NCI-H2227 (cell line): Measurements from ENCODE around the gene STK32B.
"Not testable (repeated sequence)": the region's sequence is repeated elsewhere in the genome, so short reads cannot be mapped to it uniquely, and the experiment has no call there.

Experiments used
- DNase-seq: peaks from one replicate; lab custom pipeline; 2025; ENCODE audit not compliant: unreplicated experiment; lab: John Stamatoyannopoulos, UW

The STK32B gene

GRCh38 chr4:5203309-5203992 lies 152.2 kb downstream of the STK32B start:
- no peak for DNase-seq

DNA sequence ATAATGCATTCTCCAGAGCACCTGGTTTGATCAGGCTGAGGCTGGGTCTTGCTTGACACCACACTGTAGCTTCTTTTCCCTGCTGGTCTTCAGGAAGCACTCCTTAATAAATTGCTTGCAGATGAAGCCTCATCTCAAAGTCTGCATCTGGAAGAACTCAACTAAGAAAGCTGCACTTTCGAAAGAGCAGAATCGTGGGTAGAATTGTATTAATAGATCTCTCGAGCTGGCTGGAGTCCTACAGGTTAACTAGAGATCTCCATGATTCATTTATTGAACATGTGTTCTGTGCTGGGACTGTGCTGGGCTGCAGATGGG lies 152.7 kb downstream of the STK32B start:
- no peak for DNase-seq

DNA sequence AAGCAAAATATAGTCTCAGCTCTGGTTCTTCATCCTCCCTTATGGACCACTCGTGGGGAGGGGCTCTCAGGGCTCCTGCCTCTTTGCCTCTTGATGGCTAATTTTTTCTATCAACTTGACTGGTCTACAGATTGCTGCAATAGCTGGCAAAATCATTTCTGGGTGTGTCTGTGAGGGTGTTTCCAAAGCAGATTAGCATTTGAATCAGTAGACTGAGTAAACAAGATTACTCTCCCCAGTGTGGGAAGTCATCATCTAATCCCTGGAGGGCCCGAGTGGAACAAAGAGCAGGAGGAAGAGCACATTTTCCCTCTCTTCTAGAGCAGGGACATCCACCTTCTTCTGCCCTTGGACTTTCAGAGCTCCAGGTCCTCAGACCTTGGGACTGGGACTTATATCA lies 153.5 kb downstream of the STK32B start:
- DNase-seq: no peak

- DNase-seq: peak; percentile 85
These were observed 154.9 kb downstream of the STK32B start for GRCh38 chr4:5206016-5206790.

DNA sequence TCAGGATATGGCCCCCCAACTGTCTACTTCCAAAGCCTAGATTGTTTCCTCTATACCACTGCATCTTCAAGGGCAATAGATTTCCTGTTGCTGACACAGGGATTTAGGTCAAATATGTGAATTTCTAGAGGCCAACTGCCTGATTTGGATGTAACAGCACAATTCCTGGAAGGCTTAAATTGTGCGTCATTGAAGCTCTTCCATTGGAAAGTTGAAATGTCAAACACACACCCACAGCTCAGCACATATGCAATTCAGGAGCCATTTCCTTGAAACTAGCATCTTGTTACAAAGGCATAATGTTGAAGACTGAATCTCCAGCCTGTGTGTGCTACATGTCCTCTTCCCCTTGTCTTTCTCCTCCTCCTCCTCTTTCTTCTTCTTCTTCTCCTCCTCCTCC lies 158.6 kb downstream of the STK32B start:
- DNase-seq: no peak

GRCh38 chr4:5211282-5211839 lies 160.1 kb downstream of the STK32B start:
- no peak for DNase-seq

GRCh38 chr4:5212255-5213013 lies 161.2 kb downstream of the STK32B start:
- DNase-seq: no peak

DNA sequence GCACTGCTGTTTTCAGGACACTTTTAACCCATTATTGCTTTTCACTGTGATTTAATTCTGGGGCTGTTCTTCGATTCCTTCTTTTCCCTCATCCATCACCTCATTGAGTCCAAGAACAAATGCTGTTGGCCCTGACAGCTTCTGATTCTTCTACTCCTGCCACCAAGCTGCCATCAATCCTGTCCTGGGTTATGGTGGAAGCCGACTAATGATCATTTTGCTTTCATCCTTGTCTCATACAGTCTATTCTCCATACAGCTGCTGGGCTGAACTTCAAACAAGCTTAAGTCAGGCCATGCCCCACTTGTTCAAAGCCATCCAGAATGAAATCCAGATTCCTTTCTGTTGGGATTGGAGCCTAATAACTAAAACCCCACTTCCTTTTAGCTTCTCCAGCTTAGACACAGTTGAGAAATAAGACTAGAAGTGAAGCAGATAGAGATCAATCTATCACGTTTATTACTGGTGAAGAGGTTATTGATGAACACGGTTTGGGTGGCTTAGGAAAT lies 161.9 kb downstream of the STK32B start:
- no peak for DNase-seq

DNA sequence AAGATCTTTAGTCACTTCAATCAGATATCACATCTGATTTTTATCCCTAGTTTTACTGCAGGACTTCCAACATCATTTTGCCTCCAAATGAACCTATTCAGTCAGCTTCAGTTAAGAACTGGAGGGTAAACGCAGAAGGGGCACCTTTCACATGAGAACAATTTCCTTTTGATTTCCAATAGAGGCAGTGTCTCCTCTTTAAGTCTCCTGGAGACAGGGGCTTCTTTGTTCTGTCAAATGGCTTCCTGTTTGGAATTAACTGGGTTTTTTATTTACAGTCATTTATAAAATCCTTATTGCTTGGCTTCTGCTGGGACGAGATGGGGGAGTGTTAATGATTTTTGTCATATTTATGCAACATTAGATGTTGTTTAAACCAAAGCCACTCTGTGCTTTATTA lies 164.0 kb downstream of the STK32B start:
- DNase-seq: no peak

GRCh38 chr4:5217421-5217820 lies 166.1 kb downstream of the STK32B start:
- DNase-seq: no peak

- no peak for DNase-seq
These were observed 167.2 kb downstream of the STK32B start for GRCh38 chr4:5218376-5219069.

DNA sequence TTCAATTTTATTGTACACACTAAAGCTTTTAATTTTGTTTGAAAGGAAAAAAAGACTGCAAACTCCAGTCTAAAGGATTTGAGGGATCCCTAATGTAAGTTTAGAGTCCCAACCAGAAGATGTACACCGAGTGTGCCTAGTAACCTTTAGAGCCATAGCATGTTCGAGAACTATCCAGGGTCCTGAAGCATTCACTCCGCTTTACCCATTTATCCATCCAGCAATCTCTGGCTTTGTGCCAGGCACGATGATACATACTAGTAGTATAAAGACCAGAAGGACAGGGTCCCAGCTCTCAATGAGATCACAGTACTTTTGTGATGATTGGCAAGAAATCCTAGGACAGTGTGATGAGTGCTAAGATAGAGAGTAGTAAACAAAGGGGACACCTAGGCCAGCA lies 168.7 kb downstream of the STK32B start:
- DNase-seq: no peak

DNA sequence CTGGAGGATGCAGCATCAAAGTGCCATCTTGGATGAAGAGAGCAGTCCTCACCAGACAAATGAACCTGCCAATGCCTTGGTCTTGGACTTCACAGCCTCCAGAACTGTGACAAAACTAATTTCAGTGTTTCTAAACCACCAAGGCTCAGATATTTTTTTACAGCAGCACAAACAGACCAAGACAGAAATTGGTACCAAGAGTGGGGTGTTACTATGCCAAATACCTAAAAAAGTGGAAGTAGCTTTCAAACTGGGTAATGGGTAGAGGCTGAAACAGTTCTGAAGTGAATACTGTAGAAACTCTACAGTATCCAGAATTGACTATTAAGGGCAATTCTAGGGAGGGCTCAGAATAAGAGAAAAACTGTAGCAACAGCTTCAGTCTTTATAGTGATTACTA lies 170.8 kb downstream of the STK32B start:
- no peak for DNase-seq

GRCh38 chr4:5222951-5223350 lies 171.7 kb downstream of the STK32B start:
- DNase-seq: no peak

GRCh38 chr4:5224340-5224739 lies 173.1 kb downstream of the STK32B start:
- DNase-seq: no peak

DNA sequence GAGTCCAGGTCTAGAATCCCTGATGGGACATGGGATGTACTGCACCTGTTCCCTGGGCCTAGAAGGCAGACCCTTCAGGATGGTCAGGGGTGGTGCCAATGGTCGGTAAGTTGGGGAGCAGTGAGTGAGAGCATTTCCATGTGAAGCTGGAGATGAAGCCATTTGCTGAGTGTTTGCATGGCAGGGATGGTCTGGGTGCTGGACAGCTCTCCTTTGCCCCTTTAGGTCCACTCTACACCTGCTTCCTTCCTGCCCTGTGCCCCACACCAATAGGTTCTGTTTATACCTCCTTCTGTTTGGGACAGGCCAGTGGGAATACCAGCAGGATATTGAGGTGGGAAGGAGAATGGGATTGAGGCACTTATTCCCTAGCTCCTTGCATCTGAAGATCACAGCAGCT lies 181.3 kb downstream of the STK32B start:
- DNase-seq: no peak

DNA sequence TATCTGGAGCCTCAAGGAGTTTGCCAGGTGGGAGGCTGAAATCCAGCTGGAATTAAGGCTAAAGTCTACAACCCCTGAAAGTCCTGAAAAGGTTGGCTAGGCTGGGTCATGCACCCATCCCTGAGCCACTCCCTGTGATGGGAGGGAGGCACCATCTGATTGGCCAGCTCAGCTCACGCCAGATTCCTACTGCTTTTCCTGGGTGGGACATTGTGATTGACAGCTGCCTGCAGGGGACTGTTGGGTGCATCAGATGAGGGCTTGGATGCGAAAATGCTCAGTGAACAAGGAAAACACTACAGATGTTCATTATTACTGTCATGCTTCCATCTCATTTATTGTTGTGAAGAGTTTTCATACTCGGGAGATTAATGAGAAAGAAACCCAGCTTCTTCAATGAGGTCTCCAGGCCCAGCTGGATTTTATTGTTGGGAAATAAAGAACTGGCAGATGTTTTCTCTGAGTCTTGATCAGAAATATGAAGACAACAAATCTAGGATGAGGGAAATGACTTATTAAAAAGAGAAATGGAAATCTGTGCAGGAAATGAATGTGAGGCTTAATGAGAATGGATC lies 185.9 kb downstream of the STK32B start:
- no peak for DNase-seq

GRCh38 chr4:5238173-5238572 lies 186.9 kb downstream of the STK32B start:
- no peak for DNase-seq

GRCh38 chr4:5247061-5247460 lies 195.8 kb downstream of the STK32B start:
- DNase-seq: not testable (repeated sequence)

- no peak for DNase-seq
These were observed 196.5 kb downstream of the STK32B start for GRCh38 chr4:5247735-5248134.

GRCh38 chr4:5249727-5250126 lies 198.4 kb downstream of the STK32B start:
- DNase-seq: no peak
